Measurements from ENCODE around the gene SLC8B1.

SLC8B1 gene

DNA sequence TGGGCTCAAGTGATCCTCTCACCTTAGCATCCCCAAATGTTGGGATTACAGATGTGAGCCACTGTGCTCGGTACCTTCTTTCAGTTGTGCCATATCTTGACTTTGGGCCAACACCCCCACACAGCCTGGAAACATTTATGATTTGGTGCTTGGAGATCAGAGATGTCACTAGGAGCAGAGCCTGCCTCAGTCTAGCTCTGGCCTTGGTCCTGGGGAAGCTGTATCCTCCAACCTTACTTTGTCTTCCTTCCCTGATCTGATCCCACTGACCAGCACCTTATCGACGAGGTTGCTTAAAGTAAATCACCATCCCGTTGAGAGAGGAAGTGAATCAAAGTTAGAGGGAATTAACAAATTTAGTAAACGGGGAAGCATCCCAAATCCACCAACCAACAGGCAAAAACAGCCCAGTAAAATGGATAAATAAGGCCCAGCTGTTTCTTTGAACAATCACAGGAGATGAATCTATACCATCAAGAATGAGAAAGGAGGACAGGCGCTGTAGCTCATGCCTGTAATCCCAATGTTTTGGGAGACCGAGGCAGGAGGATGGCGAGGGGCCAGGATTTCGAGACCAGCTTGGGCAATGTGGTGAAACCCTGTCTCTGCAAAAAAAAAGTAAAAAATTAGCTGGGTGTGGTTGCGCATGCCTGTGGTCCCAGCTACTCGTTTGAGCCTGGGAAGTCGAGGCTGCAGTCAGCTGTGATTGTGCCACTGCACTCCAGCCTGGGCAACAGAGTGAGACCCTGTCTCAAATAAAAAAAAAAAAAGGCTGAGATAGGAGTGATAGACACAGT lies 26.9 kb upstream of the SLC8B1 start (continued):
- TF ChIP-seq, protein P1, sequence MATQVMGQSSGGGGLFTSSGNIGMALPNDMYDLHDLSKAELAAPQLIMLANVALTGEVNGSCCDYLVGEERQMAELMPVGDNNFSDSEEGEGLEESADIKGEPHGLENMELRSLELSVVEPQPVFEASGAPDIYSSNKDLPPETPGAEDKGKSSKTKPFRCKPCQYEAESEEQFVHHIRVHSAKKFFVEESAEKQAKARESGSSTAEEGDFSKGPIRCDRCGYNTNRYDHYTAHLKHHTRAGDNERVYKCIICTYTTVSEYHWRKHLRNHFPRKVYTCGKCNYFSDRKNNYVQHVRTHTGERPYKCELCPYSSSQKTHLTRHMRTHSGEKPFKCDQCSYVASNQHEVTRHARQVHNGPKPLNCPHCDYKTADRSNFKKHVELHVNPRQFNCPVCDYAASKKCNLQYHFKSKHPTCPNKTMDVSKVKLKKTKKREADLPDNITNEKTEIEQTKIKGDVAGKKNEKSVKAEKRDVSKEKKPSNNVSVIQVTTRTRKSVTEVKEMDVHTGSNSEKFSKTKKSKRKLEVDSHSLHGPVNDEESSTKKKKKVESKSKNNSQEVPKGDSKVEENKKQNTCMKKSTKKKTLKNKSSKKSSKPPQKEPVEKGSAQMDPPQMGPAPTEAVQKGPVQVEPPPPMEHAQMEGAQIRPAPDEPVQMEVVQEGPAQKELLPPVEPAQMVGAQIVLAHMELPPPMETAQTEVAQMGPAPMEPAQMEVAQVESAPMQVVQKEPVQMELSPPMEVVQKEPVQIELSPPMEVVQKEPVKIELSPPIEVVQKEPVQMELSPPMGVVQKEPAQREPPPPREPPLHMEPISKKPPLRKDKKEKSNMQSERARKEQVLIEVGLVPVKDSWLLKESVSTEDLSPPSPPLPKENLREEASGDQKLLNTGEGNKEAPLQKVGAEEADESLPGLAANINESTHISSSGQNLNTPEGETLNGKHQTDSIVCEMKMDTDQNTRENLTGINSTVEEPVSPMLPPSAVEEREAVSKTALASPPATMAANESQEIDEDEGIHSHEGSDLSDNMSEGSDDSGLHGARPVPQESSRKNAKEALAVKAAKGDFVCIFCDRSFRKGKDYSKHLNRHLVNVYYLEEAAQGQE (tag by site-specific recombination; IDR thresholded peaks at IDR 0.05), result peak; percentile 75
- no peak for TF ChIP-seq ZSCAN30 (tag by site-specific recombination; IDR thresholded peaks at IDR 0.05)

DNA sequence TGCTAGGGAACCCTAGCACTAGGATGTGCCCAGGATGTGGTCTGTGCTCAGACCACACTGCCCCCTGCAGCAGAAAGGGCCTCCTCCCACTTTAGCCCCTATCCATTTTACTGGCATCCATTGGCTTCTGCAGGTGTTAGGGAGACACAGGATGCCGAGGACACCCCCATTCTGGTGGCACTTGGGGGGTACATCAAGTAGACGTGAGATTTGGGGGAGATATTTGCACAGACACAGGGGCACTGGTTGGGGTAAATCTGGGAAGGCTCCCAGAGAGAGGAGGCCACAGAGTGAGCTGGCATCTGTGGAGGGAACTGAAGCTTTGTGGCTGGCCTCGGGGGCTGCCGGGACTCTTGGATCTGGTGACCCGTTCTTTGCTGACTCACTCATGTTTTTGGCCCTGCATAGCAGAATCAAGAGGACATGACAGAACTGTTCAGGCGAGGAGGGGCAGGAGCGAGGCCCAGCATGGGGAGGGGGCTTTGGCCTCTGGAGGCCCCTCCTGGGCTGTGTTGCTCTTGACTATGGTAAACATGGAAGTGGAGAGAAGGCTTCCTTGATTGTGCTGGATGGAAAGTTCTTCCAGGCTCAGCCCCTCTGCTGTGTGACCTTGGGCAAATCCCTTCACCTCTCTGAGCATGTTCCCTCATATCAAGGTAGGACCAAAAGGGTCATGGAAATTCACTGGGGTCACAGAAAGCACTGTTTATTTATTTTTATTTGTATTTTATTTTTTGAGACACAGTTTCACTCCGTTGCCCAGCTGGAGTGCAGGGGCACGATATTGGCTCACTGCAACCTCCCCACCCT lies 25.2 kb upstream of the SLC8B1 start:
- Histone ChIP-seq H3K36me3 (ENCODE audit: control insufficient read depth in 2 of 2, insufficient read depth in 1 of 2, low read length in 2 of 2) (peaks cover 0 to 3% of the 10 kb centered on the region in 2 experiments; a peak in 2 of 3 replicates), H3K27ac (ENCODE audit: extremely low read depth, low read depth, low read length) (no peak overlapping the region), H3K4me1 (ENCODE audit: control insufficient read depth, insufficient read depth, low read length) (no peaks in the 10 kb centered on the region), H3K9me3 (ENCODE audit: control insufficient read depth, insufficient read depth, low read depth, low read length) (no peaks in the 10 kb centered on the region), H3K4me3 (ENCODE audit: low read depth, low read length) (no peak overlapping the region)
- POLR2A ChIA-PET, result no interaction called here
- no peak for TF ChIP-seq ZFP3 (tag by site-specific recombination; IDR thresholded peaks at IDR 0.05; ENCODE audit: low read depth)
- 0 out of 2 replicates have a peak, but pooled peaks have one; percentile 67 for TF ChIP-seq ZNF768 (tag by site-specific recombination; IDR thresholded peaks at IDR 0.05)
- CTCF ChIA-PET, result no interaction called here

DNA sequence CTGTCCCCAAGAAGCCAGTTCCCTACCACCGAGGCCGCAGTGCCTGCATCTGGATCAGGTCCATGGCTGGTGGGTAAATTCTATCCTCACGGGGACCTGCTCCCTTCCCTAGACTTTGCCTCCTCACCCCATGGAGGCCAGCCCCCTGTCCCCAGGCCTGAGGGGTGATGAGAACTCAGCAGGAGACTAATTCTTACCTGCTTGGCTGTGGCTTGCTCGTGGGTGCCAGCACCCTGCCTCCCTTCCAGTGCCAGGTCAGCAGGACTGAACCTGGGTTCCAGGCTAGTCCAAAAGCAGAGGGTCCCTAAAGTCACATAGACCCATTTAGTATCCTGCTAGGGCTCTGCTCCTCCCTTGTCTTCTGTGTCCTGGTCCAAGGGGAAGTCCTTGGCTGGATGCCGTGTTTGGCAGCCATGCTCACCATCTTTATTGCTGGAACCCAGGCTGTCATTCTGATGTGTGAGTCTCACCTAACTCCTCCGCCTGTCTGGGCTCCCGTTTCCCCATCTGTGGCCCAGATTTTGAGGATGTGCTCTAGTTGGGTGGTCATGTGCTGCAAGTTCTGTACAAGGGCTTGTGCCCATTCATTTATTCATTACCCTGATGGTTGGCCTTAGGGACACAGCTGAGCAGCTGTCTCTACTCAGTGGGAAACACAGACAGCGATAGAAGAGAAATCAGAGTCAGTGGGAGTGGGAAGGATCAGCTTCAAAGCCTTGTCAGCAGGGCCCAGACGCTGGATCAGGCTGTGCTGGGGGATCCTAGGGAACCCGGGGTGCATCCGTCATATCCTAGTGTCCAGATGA lies 24.4 kb upstream of the SLC8B1 start:
- ChIA-PET CTCF (interaction anchor here (0.6 kb wide), 1 partner anchor 59 kb away, joined by 3 read pairs; no protein-coding TSS in a partner anchor), POLR2A (interaction anchor here (1.0 kb wide), 1 partner anchor 24 kb away, joined by 9 read pairs; the partner anchor contains the start of gene SLC8B1)
- Histone ChIP-seq H3K36me3 (ENCODE audit: control insufficient read depth in 2 of 2, insufficient read depth in 1 of 2, low read length in 2 of 2) (peaks cover 0 to 3% of the 10 kb centered on the region in 2 experiments; a peak in 2 of 3 replicates), H3K27ac (ENCODE audit: extremely low read depth, low read depth, low read length) (no peak overlapping the region; the same call in 1 of the 2 replicates), H3K9me3 (ENCODE audit: control insufficient read depth, insufficient read depth, low read depth, low read length) (no peaks in the 10 kb centered on the region), H3K4me3 (ENCODE audit: low read depth, low read length) (peak overlapping the region; percentile 51), H3K4me1 (ENCODE audit: control insufficient read depth, insufficient read depth, low read length) (no peaks in the 10 kb centered on the region)
- TF ChIP-seq ZBTB48 (tag by site-specific recombination; IDR thresholded peaks at IDR 0.05), result peak; percentile 57; the same call in 1 of the 2 replicates
- TF ChIP-seq ZBTB17 (tag by site-specific recombination; IDR thresholded peaks at IDR 0.05), result peak; percentile 16; the same call in 1 of the 2 replicates
- TF ChIP-seq, protein P2, sequence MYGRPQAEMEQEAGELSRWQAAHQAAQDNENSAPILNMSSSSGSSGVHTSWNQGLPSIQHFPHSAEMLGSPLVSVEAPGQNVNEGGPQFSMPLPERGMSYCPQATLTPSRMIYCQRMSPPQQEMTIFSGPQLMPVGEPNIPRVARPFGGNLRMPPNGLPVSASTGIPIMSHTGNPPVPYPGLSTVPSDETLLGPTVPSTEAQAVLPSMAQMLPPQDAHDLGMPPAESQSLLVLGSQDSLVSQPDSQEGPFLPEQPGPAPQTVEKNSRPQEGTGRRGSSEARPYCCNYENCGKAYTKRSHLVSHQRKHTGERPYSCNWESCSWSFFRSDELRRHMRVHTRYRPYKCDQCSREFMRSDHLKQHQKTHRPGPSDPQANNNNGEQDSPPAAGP (tag by site-specific recombination; IDR thresholded peaks at IDR 0.05), result 0 out of 2 replicates have a peak, but pooled peaks have one; percentile 6
- TF ChIP-seq, protein P3, sequence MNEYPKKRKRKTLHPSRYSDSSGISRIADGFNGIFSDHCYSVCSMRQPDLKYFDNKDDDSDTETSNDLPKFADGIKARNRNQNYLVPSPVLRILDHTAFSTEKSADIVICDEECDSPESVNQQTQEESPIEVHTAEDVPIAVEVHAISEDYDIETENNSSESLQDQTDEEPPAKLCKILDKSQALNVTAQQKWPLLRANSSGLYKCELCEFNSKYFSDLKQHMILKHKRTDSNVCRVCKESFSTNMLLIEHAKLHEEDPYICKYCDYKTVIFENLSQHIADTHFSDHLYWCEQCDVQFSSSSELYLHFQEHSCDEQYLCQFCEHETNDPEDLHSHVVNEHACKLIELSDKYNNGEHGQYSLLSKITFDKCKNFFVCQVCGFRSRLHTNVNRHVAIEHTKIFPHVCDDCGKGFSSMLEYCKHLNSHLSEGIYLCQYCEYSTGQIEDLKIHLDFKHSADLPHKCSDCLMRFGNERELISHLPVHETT (tag by site-specific recombination; IDR thresholded peaks at IDR 0.05), result no peak

All from HEK293 (cell line).